Ishikawa (cell line): ENCODE data around the gene RNF44.

Source experiments
- CEBPB ChIP-seq: IDR thresholded peaks from 2 replicates; pipeline ENCODE4 v1.6.1; 2012
- CREB1 ChIP-seq: IDR thresholded peaks from 2 replicates; pipeline ENCODE4 v1.6.1; 2012; ENCODE audit warnings: low read depth
- EGR1 ChIP-seq: IDR thresholded peaks from 2 replicates; pipeline ENCODE4 v1.6.1; 2012
- EP300 ChIP-seq: IDR thresholded peaks from 2 replicates; pipeline ENCODE4 v1.6.1; 2012; ENCODE audit warnings: borderline replicate concordance
- FOXM1 ChIP-seq: IDR thresholded peaks from 2 replicates; pipeline ENCODE4 v1.6.1; 2012; ENCODE audit warnings: low read depth, borderline replicate concordance
- NFIC ChIP-seq: IDR thresholded peaks from 2 replicates; pipeline ENCODE4 v1.6.1; 2012
- RAD21 ChIP-seq: IDR thresholded peaks from 2 replicates; pipeline ENCODE4 v1.6.1; 2012; ENCODE audit warnings: low read depth
- TAF1 ChIP-seq: IDR thresholded peaks from 2 replicates; pipeline ENCODE4 v1.6.1; 2012; ENCODE audit warnings: low read depth, mild to moderate bottlenecking
- TCF12 ChIP-seq: IDR thresholded peaks from 2 replicates; pipeline ENCODE4 v1.6.1; 2012; ENCODE audit warnings: low read depth
- TEAD4 ChIP-seq: IDR thresholded peaks from 2 replicates; pipeline ENCODE4 v1.6.1; 2012
- YY1 ChIP-seq: IDR thresholded peaks from 2 replicates; pipeline ENCODE4 v1.6.1; 2012; ENCODE audit warnings: low read depth
- ZBTB7A ChIP-seq: IDR thresholded peaks from 2 replicates; pipeline ENCODE4 v1.6.1; 2012; ENCODE audit warnings: low read depth
- TF ChIP-seq, protein P1 (sequence below): IDR thresholded peaks from 2 replicates; pipeline ENCODE4 v1.6.1; 2012
- TF ChIP-seq, protein P2 (sequence below): IDR thresholded peaks from 2 replicates; pipeline ENCODE4 v1.6.1; 2012; ENCODE audit warnings: low read depth, mild to moderate bottlenecking
- TF ChIP-seq, protein P3 (sequence below): IDR thresholded peaks from 2 replicates; pipeline ENCODE4 v1.6.1; 2012

Gene RNF44

DNA sequence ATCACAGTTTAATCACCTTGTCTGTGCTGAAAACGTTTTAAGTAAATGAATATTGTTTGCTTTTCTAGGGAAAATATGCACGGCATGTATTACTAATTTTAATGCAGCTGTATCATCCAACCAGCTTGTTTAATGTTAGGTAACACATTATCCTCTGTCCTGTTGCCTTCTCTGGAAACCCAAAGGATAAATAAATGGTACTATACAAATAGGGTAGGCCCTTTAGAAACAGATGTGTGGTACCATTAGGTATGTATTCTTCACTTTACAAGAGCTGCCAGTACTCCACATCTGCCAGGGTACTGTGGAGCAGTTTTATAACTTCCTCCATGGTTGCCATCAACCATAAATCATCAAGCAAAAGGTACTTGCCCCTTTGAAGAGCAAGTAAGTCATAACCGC is 46.1 kb downstream of the RNF44 start:
- TF ChIP-seq CREB1, result no peak
- no peak for TF ChIP-seq FOXM1
- TF ChIP-seq EP300, result no peak
- TF ChIP-seq EGR1, result no peak
- TF ChIP-seq, protein P1, sequence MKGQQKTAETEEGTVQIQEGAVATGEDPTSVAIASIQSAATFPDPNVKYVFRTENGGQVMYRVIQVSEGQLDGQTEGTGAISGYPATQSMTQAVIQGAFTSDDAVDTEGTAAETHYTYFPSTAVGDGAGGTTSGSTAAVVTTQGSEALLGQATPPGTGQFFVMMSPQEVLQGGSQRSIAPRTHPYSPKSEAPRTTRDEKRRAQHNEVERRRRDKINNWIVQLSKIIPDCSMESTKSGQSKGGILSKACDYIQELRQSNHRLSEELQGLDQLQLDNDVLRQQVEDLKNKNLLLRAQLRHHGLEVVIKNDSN, result no peak
- no peak for TF ChIP-seq TEAD4
- TF ChIP-seq, protein P2, sequence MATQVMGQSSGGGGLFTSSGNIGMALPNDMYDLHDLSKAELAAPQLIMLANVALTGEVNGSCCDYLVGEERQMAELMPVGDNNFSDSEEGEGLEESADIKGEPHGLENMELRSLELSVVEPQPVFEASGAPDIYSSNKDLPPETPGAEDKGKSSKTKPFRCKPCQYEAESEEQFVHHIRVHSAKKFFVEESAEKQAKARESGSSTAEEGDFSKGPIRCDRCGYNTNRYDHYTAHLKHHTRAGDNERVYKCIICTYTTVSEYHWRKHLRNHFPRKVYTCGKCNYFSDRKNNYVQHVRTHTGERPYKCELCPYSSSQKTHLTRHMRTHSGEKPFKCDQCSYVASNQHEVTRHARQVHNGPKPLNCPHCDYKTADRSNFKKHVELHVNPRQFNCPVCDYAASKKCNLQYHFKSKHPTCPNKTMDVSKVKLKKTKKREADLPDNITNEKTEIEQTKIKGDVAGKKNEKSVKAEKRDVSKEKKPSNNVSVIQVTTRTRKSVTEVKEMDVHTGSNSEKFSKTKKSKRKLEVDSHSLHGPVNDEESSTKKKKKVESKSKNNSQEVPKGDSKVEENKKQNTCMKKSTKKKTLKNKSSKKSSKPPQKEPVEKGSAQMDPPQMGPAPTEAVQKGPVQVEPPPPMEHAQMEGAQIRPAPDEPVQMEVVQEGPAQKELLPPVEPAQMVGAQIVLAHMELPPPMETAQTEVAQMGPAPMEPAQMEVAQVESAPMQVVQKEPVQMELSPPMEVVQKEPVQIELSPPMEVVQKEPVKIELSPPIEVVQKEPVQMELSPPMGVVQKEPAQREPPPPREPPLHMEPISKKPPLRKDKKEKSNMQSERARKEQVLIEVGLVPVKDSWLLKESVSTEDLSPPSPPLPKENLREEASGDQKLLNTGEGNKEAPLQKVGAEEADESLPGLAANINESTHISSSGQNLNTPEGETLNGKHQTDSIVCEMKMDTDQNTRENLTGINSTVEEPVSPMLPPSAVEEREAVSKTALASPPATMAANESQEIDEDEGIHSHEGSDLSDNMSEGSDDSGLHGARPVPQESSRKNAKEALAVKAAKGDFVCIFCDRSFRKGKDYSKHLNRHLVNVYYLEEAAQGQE, result no peak
- TF ChIP-seq, protein P3, sequence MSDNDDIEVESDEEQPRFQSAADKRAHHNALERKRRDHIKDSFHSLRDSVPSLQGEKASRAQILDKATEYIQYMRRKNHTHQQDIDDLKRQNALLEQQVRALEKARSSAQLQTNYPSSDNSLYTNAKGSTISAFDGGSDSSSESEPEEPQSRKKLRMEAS, result no peak
- TF ChIP-seq RAD21, result no peak
- TF ChIP-seq ZBTB7A, result no peak
- no peak for TF ChIP-seq TAF1
- no peak for TF ChIP-seq TCF12
- no peak for TF ChIP-seq YY1
- no peak for TF ChIP-seq CEBPB
- no peak for TF ChIP-seq NFIC

DNA sequence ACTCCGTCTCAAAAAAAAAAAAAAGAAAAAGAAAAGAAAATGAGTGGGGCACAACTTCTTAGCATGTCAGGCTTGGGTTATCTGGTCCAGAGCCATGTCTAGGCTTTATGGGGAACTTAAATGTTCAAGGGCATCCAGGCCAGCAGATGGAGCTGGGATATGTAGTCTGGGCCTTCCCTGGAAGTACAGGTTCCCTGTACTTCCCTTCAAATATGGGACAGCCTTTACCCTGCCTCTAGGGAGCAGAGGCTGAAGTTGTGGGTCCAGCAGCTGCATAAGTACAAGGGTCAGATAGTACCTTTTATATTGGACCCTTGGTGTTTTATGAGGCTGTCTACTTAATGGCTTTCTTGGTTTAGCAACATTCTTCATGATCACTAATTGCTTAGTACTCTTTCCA is 46.9 kb downstream of the RNF44 start:
- TF ChIP-seq NFIC (no peak), ZBTB7A (no peak), TAF1 (no peak), TCF12 (no peak), CEBPB (no peak)
- TF ChIP-seq, protein P1, result no peak

DNA sequence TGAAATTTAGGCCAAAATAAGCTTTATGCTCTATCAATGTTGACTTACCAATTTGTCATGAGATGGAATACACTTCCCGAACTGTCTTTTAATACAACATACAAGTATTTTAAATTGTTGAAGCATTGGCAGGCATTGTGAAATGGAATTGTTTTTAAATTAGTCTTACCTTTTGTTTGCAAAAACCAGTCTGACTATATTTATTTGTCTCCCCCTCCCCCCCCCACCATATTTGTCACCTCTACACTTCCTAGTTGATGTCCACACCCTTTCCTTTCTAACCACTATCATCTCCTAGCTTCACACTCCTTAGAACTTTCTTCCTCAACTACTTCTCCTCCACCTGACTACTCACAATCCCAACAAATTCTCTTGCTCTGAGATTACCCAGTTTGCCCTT is 48.1 kb downstream of the RNF44 start:
- TF ChIP-seq CEBPB (no peak), EGR1 (no peak), CREB1 (no peak), NFIC (no peak), EP300 (no peak), RAD21 (no peak), TCF12 (no peak), ZBTB7A (no peak), YY1 (no peak), TAF1 (no peak), FOXM1 (no peak), TEAD4 (no peak)
- TF ChIP-seq, protein P2, result no peak
- TF ChIP-seq, protein P1, result no peak
- TF ChIP-seq, protein P3, result no peak

DNA sequence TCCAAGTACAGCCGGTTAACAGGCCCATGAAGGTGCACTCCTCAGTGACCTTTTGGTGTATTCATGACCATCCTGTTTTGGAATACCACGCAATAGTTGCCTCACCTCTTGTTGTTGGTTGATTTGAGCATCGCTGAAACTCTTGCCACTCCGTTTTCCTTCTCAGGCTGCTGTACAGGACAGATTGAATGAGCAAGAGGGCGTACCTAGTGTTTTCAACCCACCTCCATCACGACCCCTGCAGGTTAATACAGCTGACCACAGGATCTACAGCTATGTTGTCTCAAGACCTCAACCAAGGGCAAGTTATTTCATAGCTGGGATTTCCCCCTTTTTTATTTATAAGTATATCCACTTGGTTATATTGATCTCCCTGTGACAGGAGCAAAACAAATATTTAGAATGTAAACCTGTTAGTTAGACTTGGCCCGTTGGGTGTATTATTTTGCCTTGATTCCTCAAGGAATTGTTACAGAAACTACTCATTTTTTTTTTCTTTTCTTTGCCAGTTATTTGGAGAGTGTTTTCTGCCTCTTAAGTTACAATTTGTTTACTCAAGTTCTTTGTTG is 50.9 kb downstream of the RNF44 start:
- no peak for TF ChIP-seq EGR1
- TF ChIP-seq TCF12, result no peak
- no peak for TF ChIP-seq CREB1
- no peak for TF ChIP-seq TAF1
- TF ChIP-seq TEAD4, result no peak
- no peak for TF ChIP-seq NFIC
- no peak for TF ChIP-seq EP300
- TF ChIP-seq, protein P1, result no peak
- TF ChIP-seq, protein P2, result no peak
- no peak for TF ChIP-seq RAD21
- TF ChIP-seq, protein P3, result no peak
- TF ChIP-seq YY1, result no peak
- no peak for TF ChIP-seq FOXM1
- no peak for TF ChIP-seq CEBPB
- no peak for TF ChIP-seq ZBTB7A
